ENCODE results near the gene ORC3.
"Not testable (repeated sequence)": the region's sequence is repeated elsewhere in the genome, so short reads cannot be mapped to it uniquely, and the experiment has no call there.

The ORC3 gene

DNA sequence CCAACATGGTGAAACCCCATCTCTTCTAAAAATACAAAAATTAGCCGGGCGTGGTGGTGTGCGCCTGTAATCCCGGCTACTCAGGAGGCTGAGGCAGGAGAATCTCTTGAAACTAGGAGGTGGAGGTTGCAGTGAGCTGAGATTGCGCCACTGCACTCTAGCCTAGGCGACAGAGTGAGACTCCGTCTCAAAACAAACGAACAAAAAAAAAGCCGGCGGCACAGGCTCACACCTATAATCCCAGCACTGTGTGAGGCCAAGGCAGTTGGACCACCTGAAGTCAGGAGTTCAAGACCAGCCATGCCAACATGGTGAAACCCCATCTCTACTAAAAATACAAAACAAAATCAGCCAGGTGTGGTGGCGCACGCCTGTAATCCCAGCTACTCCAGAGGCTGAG is 106.9 kb downstream of the ORC3 start:
- DNase-seq (ENCODE audit: low read depth in 2 of 2) = not testable (repeated sequence)

GRCh38 chr6:87697581-87698546 is 107.9 kb downstream of the ORC3 start:
- DNase-seq (ENCODE audit: low read depth in 2 of 2) = no peak

DNA sequence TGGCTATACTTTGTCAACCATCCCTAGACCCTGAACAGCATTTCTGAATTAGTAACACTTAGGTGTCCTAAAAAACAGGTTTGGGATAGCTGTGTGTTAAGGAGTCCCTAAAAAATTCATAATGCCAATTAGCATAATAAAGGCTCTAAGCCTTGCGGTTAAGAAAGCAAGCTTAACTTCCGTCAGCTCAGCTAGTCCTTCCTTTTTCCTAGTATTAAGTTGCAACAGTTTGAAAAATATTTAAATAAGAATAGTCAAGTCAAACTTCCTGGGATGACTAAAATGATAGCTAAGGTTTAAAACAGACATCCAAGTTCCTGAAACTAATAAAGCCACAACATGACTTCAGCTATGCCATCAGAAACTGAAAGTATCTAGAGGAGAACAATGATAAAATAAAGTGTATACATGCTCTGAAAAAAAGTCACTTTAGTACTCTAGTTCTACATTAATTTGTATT is 108.6 kb downstream of the ORC3 start:
- no peak for DNase-seq (ENCODE audit: low read depth in 2 of 2)

GRCh38 chr6:87699576-87699975 is 109.6 kb downstream of the ORC3 start:
- no peak for DNase-seq (ENCODE audit: low read depth in 2 of 2)

GRCh38 chr6:87700397-87701343 is 110.7 kb downstream of the ORC3 start:
- DNase-seq (ENCODE audit: low read depth in 2 of 2) = peak in 1 of 2 donors; percentile 16

DNA sequence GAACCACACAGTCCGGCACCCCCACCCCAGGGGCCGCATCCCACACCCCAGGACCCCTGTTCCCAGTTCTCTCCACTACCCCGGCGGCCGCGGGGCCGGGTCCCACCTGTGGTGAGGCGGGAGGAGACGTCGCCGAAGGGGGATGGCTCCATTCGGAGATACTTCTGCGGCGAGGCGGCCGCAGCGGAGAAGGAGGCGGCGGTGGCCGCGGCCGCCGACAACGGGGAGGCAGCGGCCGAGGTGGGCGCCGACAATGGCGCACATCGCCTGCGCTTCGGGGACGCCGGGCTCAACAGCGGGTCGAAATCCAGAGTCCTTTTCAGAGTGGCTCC is 111.4 kb downstream of the ORC3 start:
- peak in 1 of 2 donors; percentile 14 for DNase-seq (ENCODE audit: low read depth in 2 of 2)

DNA sequence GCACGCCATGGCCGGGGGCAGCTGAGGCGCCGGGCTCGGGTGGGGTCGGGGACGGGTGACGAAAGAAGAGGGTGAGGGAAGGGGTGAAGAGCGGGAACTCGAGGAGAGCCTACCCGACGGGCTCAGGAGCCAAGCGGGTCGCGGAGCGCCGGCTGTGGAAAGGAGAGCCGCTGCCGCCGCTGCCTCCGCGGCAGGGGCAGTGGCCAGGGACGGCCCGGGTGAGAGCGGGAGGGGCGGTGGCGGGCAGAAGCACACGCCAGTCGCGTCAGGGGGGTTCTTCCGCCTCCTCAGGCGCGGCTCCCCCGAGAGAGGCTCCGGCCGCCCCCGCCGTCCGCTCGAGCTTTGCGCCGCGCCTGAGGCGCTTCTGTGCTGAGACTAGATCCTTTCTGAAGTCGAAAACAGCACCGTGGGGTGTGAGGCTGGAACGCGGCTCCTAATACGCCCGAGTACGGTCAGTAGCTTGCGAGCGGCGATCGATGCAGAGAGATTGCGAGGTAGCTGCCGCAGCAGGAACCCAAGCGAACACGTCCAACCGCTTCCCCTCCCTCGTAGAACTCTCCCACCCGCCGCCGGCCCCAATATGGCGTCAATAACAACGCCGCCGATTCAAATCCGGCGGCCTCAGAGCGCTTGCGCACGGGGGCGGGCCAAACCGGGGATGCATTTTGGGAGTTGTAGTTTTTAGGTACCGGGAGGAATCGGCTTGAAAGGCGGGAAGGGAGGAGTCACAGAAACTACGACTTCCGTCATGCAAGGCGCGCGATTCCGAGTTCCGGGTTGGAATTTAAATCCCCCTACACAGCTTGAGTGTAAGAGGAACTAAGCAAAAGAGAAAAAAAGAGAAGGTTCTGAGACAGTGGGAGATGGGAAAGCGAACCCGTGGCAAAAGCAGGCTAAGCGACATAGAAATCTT is 112.0 kb downstream of the ORC3 start, which contains the start of gene AKIRIN2:
TSS of gene AKIRIN2 (minus strand) at position 558 of the 913 bp plus-strand sequence. CDS start at position 9, 549 bp downstream.
- DNase-seq (ENCODE audit: low read depth in 2 of 2) = peak; percentile 94

GRCh38 chr6:87702589-87702945 is 112.6 kb downstream of the ORC3 start:
- DNase-seq (ENCODE audit: low read depth in 2 of 2) = no peak

- DNase-seq (ENCODE audit: low read depth in 2 of 2) = not testable (repeated sequence)
These were observed 113.1 kb downstream of the ORC3 start for GRCh38 chr6:87703039-87703438.

DNA sequence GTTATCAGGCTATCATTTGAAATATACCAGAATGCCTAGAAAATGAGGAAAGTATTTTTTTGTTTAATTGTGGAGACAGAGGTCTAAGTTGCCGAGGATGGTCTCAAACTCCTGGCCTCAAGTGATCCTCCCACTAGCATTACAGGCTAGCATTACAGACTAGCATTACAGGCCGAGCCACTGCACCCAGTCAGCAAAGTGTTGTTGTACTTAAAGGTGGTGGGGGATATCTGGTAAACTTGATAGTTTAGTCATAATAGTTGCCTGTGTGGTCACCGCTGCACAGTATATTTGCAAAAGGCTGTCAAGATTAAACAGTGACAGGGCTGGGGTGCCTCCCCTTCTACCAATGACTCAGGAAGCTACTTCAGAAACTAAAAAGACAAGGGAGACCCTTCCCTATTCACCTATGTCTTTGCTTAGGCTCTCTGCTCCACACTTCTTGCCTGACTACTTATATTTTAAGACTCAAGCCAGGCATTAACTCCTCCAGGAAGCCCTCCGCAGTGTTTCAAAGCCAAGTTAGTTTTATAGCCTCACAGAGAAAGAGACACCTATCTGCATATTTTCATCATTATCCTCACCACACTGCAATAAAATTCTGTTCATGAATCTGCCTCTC is 115.2 kb downstream of the ORC3 start:
- peak; percentile 34 to 46 for DNase-seq (ENCODE audit: low read depth in 2 of 2)

- DNase-seq (ENCODE audit: low read depth in 2 of 2) = no peak
These were observed 116.4 kb downstream of the ORC3 start for GRCh38 chr6:87706187-87706966.

DNA sequence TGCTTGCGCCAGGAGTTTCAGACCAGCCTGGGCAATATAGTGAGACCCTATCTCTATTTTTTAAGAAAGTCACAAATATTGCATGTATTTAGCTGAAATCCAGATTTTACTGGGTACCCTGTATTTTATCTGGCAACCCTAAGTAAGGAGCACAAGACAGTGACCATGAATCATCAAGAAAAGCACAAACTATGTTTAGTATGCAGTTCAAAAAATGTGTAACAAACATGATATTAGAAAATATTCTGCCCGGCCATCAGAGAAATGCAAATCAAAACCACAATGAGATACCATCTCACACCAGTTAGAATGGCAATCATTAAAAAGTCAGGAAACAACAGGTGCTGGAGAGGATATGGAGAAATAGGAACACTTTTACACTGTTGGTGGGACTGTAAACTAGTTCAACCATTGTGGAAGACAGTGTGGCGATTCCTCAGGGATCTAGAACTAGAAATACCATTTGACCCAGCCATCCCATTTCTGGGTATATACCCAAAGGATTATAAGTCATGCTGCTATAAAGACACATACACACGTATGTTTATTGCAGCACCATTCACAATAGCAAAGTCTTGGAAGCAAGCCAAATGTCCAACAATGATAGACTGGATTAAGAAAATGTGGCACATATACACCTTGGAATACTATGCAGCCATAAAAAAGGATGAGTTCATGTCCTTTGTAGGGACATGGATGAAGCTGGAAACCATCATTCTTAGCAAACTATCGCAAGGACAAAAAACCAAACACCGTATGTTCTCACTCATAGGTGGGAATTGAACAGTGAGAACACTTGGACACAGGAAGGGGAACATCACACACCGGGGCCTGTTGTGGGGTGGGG is 118.9 kb downstream of the ORC3 start:
- not testable (repeated sequence) for DNase-seq (ENCODE audit: low read depth in 2 of 2)

- no peak for DNase-seq (ENCODE audit: low read depth in 2 of 2)
These were observed 120.2 kb downstream of the ORC3 start for GRCh38 chr6:87710090-87710489.

- DNase-seq (ENCODE audit: low read depth in 2 of 2) = not testable (repeated sequence)
These were observed 122.8 kb downstream of the ORC3 start for GRCh38 chr6:87712713-87713112.

DNA sequence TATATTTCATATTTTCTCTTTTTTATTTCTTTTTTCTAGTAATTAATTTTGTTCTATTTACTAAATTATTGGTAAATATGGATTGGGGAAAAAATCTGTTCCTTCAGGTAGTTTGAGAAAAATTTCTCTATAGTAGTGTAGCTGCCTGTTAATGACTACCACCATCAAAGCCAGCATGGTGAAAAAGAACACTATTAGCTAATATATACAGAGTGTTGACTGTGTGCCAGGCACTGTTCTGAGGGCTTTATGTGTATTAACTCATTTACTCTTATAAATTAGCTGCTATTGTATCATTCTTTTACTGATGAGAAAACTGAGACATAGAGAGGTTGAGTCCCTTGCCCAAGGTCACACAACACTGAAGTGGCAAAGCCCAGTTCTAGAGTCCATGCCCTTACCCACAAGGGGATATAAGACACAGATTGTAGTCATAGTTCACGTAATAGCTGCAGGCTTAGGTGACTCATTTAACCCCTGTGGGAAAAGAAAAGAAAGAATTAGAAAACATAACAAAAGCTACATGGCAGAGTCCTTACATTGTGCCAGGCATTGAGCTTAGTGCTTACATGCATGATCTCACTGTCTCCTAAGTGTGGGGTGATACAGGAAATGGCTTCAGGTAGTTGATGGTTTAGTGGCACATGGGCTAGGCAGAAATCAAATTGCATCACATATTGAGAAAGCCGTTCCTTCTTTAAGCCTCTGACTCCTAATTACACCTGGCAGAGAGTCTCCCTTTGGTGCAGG is 124.3 kb downstream of the ORC3 start:
- no peak for DNase-seq (ENCODE audit: low read depth in 2 of 2)
